Activated B cell treated with CpG ODN at 0.5 μM for 24 hours (primary cell): ENCODE data around the gene INSYN2B. TPM values are rescaled to one million over a fixed set of nuclear protein-coding genes. Genes with fewer than 3 reads are reported as not detected.
"Not testable (repeated sequence)": the region's sequence is repeated elsewhere in the genome, so short reads cannot be mapped to it uniquely, and the experiment has no call there.

ENCODE experiments used
- ATAC-seq: fragments of 200-7000 bp; cut with Tn5 transposase; one replicate; pipeline ENCODE4 v1.10.0; 2021; ENCODE audit warnings: low read depth, mild to moderate bottlenecking, moderate library complexity
- CTCF ChIA-PET: fragments of 350-600 bp; sonication (Branson Sonifier 250); formaldehyde crosslinking; loops from one replicate; lab custom pipeline; 2021; ENCODE audit warnings: antibody characterized with exemption; lab: Charles Lee
- POLR2A ChIA-PET: fragments of 350-600 bp; sonication (Branson Sonifier 250); formaldehyde crosslinking; loops from one replicate; lab custom pipeline; 2021; ENCODE audit warnings: antibody characterized with exemption; lab: Charles Lee
- DNase-seq: peaks from one replicate; pipeline ENCODE4 v3.0.0; 2022
- H3K27ac Mint-ChIP-seq: one replicate; pipeline ENCODE4 v1.8.0; 2020; ENCODE audit warnings: mixed read lengths
- H3K27me3 Mint-ChIP-seq: one replicate; pipeline ENCODE4 v1.8.0; 2021; ENCODE audit warnings: mixed read lengths
- H3K36me3 Mint-ChIP-seq: one replicate; pipeline ENCODE4 v1.8.0; 2021; ENCODE audit warnings: low read depth, mixed read lengths
- H3K4me1 Mint-ChIP-seq: one replicate; pipeline ENCODE4 v1.8.0; 2021; ENCODE audit warnings: mixed read lengths
- H3K4me3 Mint-ChIP-seq: one replicate; pipeline ENCODE4 v1.8.0; 2020; ENCODE audit warnings: mild to moderate bottlenecking, mixed read lengths
- H3K9me3 Mint-ChIP-seq: one replicate; pipeline ENCODE4 v1.8.0; 2020; ENCODE audit warnings: mixed read lengths
- CTCF ChIP-seq: fragments of 200-600 bp; IDR thresholded peaks from one replicate; pipeline ENCODE4 v1.8.0; 2022; ENCODE audit warnings: antibody characterized with exemption, mild to moderate bottlenecking
- intact Hi-C: fragments of 100-400 bp; cut with micrococcal nuclease; formaldehyde crosslinking; loops from one replicate; pipeline ENCODE4 v1.15.1; 2024
- total RNA-seq: library from RNA; stranded (reverse); gene quantifications from 2 replicates; pipeline ENCODE4 v1.2.3, GENCODE V29; 2022

INSYN2B gene
- total RNA-seq, 1 donor from 2014 or later: not detected

GRCh38 chr5:169956756-169957155 lies 23.5 kb downstream of the INSYN2B start:
- Mint-ChIP-seq H3K4me1 (no peaks in the 10 kb centered on the region), H3K27me3 (no peaks in the 10 kb centered on the region), H3K27ac (no peak overlapping the region), H3K36me3 (peaks cover 52% of the 10 kb centered on the region), H3K9me3 (no peaks in the 10 kb centered on the region), H3K4me3 (no peak overlapping the region)
- ATAC-seq: no peak
- intact Hi-C loops: no loop called here
- DNase-seq: no peak
- no peak for TF ChIP-seq CTCF
- ChIA-PET POLR2A (no interaction called here), CTCF (no interaction called here)

- intact Hi-C loops: no loop called here
- CTCF ChIA-PET: no interaction called here
- POLR2A ChIA-PET: no interaction called here
Measured at GRCh38 chr5:169956126-169956525, 24.2 kb downstream of the INSYN2B start.

GRCh38 chr5:169954786-169955185 lies 25.5 kb downstream of the INSYN2B start:
- no peak overlapping the region for H3K4me3 Mint-ChIP-seq

More at GRCh38 chr5:169956126-169956525, 24.2 kb downstream of the INSYN2B start:
- H3K4me1 Mint-ChIP-seq: no peaks in the 10 kb centered on the region
- ATAC-seq (no peak), DNase-seq (no peak)
- peaks cover 58% of the 10 kb centered on the region for H3K36me3 Mint-ChIP-seq
- no peak overlapping the region for H3K27ac Mint-ChIP-seq
- no peaks in the 10 kb centered on the region for H3K27me3 Mint-ChIP-seq
- H3K4me3 Mint-ChIP-seq: no peak overlapping the region
- no peak for TF ChIP-seq CTCF
- no peaks in the 10 kb centered on the region for H3K9me3 Mint-ChIP-seq

GRCh38 chr5:169953196-169953595 lies 27.1 kb downstream of the INSYN2B start:
- ATAC-seq, DNase-seq, H3K4me3 Mint-ChIP-seq, H3K27me3 Mint-ChIP-seq, CTCF ChIA-PET, intact Hi-C loops, H3K9me3 Mint-ChIP-seq, H3K4me1 Mint-ChIP-seq, H3K27ac Mint-ChIP-seq: not testable (repeated sequence)
- H3K36me3 Mint-ChIP-seq: peaks cover 73% of the 10 kb centered on the region
- POLR2A ChIA-PET: interaction anchor here (0.7 kb wide), 1 partner anchor 10 kb away, joined by 3 read pairs; no protein-coding TSS in a partner anchor

More at GRCh38 chr5:169954786-169955185, 25.5 kb downstream of the INSYN2B start:
- H3K4me1 Mint-ChIP-seq: no peaks in the 10 kb centered on the region
- ChIA-PET POLR2A (no interaction called here), CTCF (no interaction called here)
- intact Hi-C loops: no loop called here
- no peak overlapping the region for H3K27ac Mint-ChIP-seq
- ATAC-seq: no peak
- DNase-seq: no peak
- no peak for TF ChIP-seq CTCF
- H3K36me3 Mint-ChIP-seq: peaks cover 65% of the 10 kb centered on the region
- no peaks in the 10 kb centered on the region for H3K27me3 Mint-ChIP-seq
- H3K9me3 Mint-ChIP-seq: no peaks in the 10 kb centered on the region

GRCh38 chr5:169950333-169950732 lies 30.0 kb downstream of the INSYN2B start:
- Mint-ChIP-seq H3K4me3 (no peak overlapping the region), H3K27me3 (no peaks in the 10 kb centered on the region), H3K4me1 (no peaks in the 10 kb centered on the region), H3K36me3 (peaks cover 76% of the 10 kb centered on the region), H3K9me3 (no peaks in the 10 kb centered on the region), H3K27ac (no peak overlapping the region)
- ChIA-PET POLR2A (interaction anchor here (0.6 kb wide), 1 partner anchor 20 kb away, joined by 3 read pairs; no protein-coding TSS in a partner anchor), CTCF (no interaction called here)
- DNase-seq (no peak), ATAC-seq (no peak)
- TF ChIP-seq CTCF: no peak
- intact Hi-C loops: no loop called here

- POLR2A ChIA-PET: no interaction called here
- Mint-ChIP-seq H3K27ac (no peak overlapping the region), H3K4me1 (peaks cover 9% of the 10 kb centered on the region), H3K27me3 (no peaks in the 10 kb centered on the region), H3K4me3 (no peak overlapping the region), H3K36me3 (peaks cover 62% of the 10 kb centered on the region), H3K9me3 (no peaks in the 10 kb centered on the region)
- TF ChIP-seq CTCF: no peak
- CTCF ChIA-PET: no interaction called here
- DNase-seq: no peak
- no peak for ATAC-seq
- intact Hi-C loops: no loop called here
Measured at GRCh38 chr5:169946743-169947295, 33.5 kb downstream of the INSYN2B start.
